ENCODE data around the gene PLXNA2. TPM values are rescaled to one million over a fixed set of nuclear protein-coding genes. Genes with fewer than 3 reads are reported as not detected.

PLXNA2 gene
- total and polyA plus RNA-seq, 9 donors: 17.8 to 43.3 (median 35.1) TPM

DNA sequence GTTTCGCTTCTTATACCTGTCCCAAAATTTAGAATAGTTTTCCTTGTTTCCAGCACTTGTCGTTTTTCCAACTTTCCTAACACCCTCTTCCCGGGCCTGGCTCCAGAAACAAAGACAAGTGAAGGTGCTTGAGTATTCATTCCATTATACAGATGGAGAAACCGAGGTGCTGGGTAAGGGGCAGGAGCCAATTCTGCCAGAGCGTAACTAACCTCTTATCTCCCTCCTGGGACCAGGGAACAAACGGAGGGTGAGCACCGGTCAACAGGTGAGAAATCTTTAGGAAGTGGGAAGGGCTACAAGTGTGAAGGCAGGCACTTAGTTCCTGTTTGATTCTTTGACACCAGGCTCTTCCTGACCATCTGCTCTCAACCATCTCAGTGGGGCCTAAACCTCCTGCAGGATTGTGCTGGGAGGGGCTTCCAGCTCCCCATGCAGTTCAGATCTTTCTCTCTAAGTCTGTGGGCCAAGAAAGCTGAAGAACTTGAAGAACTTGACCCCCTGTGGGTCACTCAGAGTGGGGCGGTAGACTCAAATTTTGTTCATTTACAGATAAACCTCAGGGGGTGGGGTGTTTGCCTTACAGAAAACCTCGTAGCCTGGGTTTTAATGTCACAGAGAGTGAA lies 8.7 kb downstream of the PLXNA2 start:
- Histone ChIP-seq H3K9me3 (replicated peaks; ENCODE audit: control insufficient read depth, low read depth, low read length) (no peaks in the 10 kb centered on the region), H3K36me3 (ENCODE audit: control insufficient read depth, insufficient read depth, low read length) (peaks cover 29% of the 10 kb centered on the region), H3K4me1 (ENCODE audit: control insufficient read depth, insufficient read depth, low read length) (peaks cover 97% of the 10 kb centered on the region), H3K27me3 (ENCODE audit: control insufficient read depth, insufficient read depth, low read length) (peaks cover 3% of the 10 kb centered on the region), H3K27ac (ENCODE audit: low read length) (peak overlapping the region; percentile 86), H3K4me3 (ENCODE audit: low read length) (no peak overlapping the region)
- 43% methylated on average over 1 of the region's 9 CpGs for WGBS (ENCODE audit: insufficient coverage)
- no peak for DNase-seq

DNA sequence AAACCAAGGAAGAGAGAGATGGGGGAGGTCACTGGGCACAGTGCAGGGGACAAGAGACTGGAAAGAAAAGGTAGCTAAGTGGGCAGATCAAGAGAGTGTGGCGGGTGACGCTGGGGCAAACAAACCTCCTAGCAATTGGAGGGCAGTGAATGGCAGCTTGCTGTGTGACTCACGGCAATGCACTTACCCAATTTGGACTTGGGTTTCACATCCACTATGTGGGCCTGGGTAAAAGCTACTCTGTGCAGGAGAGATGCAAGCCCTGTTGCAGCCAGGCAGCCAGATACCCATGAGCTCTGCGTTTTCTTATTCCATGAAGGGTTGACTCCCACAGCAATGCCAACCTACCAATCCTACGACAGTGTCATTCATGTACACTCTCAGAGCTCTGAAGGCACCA lies 9.5 kb downstream of the PLXNA2 start:
- Histone ChIP-seq H3K9me3 (replicated peaks; ENCODE audit: control insufficient read depth, low read depth, low read length) (no peaks in the 10 kb centered on the region), H3K27me3 (ENCODE audit: control insufficient read depth, insufficient read depth, low read length) (peaks cover 3% of the 10 kb centered on the region), H3K36me3 (ENCODE audit: control insufficient read depth, insufficient read depth, low read length) (peaks cover 32% of the 10 kb centered on the region), H3K4me3 (ENCODE audit: low read length) (no peak overlapping the region), H3K4me1 (ENCODE audit: control insufficient read depth, insufficient read depth, low read length) (peaks cover 95% of the 10 kb centered on the region), H3K27ac (ENCODE audit: low read length) (peak overlapping the region; percentile 86)
- 89% methylated on average over 4 of the region's 5 CpGs for WGBS (ENCODE audit: insufficient coverage)
- no peak for DNase-seq

DNA sequence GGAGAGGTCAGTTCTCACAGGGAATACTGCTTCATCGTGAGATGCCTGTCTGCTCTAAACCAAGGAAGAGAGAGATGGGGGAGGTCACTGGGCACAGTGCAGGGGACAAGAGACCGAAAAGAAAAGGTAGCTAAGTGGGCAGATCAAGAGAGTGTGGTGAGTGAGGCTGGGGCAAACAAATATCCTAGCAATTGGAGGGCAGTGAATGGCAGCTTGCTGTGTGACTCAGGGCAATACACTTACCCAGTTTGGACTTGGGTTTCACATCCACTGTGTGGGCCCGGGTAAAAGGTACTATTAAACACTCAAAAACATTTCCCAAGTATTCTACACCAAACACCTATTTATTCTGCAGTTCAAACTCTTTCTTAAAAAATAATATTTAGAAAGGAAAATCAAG lies 10.2 kb downstream of the PLXNA2 start:
- Histone ChIP-seq H3K36me3 (ENCODE audit: control insufficient read depth, insufficient read depth, low read length) (peaks cover 33% of the 10 kb centered on the region), H3K9me3 (replicated peaks; ENCODE audit: control insufficient read depth, low read depth, low read length) (no peaks in the 10 kb centered on the region), H3K4me3 (ENCODE audit: low read length) (no peak overlapping the region), H3K27ac (ENCODE audit: low read length) (peak overlapping the region; percentile 86), H3K27me3 (ENCODE audit: control insufficient read depth, insufficient read depth, low read length) (no peaks in the 10 kb centered on the region), H3K4me1 (ENCODE audit: control insufficient read depth, insufficient read depth, low read length) (peaks cover 88% of the 10 kb centered on the region)
- 33% methylated on average over 2 of the region's 3 CpGs for WGBS (ENCODE audit: insufficient coverage)
- DNase-seq: no peak

DNA sequence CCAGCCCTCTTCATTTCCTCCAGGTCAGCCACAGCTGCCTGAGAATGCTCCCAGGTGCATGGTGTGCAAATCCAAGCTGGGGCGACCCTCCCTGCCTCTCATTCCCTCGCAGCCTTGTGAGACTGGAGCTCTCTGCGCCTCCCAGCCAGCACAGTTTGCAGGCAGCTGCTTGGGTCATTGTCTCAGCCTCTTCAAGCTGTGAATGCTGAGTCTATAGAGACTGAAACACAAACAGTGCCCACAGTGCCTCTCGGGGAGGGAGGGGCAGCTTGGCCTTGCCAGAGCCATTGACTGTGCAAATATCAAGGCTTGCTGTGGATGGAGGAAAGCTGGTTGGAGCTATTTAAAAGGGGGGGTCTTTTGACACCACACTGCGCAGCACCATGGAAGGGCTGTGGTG lies 10.6 kb downstream of the PLXNA2 start:
- no peaks in the 10 kb centered on the region for H3K9me3 ChIP-seq (replicated peaks; ENCODE audit: control insufficient read depth, low read depth, low read length)
- no peak overlapping the region for H3K4me3 ChIP-seq (ENCODE audit: low read length)
- H3K4me1 ChIP-seq (ENCODE audit: control insufficient read depth, insufficient read depth, low read length): peaks cover 88% of the 10 kb centered on the region
- H3K27me3 ChIP-seq (ENCODE audit: control insufficient read depth, insufficient read depth, low read length): no peaks in the 10 kb centered on the region
- peaks cover 35% of the 10 kb centered on the region for H3K36me3 ChIP-seq (ENCODE audit: control insufficient read depth, insufficient read depth, low read length)
- H3K27ac ChIP-seq (ENCODE audit: low read length): peak overlapping the region; percentile 86
- peak; percentile 85 for DNase-seq
- 54% methylated on average over 3 of the region's 5 CpGs for WGBS (ENCODE audit: insufficient coverage)

DNA sequence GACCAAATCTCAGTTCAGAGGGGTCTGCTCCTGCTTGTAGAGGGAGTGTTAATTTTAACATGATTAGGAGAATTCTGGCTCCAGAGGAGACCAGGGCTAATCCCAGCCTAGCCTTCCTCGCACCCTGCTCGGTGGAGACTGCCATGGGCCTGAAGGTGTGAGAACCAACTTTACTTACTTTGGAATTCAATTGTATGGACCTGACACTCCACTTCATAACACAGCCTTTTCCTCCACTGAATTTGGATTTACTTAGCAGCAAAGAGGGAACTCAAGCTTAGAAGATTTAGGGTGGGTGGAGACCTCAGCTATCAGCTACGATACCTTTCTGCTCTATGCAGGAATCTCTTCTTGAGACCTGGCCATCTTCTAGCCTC lies 11.5 kb downstream of the PLXNA2 start:
- H3K27ac ChIP-seq (ENCODE audit: low read length): peak overlapping the region; percentile 86
- H3K27me3 ChIP-seq (ENCODE audit: control insufficient read depth, insufficient read depth, low read length): no peaks in the 10 kb centered on the region
- H3K4me1 ChIP-seq (ENCODE audit: control insufficient read depth, insufficient read depth, low read length): peaks cover 90% of the 10 kb centered on the region
- no peaks in the 10 kb centered on the region for H3K9me3 ChIP-seq (replicated peaks; ENCODE audit: control insufficient read depth, low read depth, low read length)
- no peak overlapping the region for H3K4me3 ChIP-seq (ENCODE audit: low read length)
- DNase-seq: no peak
- H3K36me3 ChIP-seq (ENCODE audit: control insufficient read depth, insufficient read depth, low read length): peaks cover 32% of the 10 kb centered on the region
- 67% methylated on average over 2 of the region's 3 CpGs for WGBS (ENCODE audit: insufficient coverage)

DNA sequence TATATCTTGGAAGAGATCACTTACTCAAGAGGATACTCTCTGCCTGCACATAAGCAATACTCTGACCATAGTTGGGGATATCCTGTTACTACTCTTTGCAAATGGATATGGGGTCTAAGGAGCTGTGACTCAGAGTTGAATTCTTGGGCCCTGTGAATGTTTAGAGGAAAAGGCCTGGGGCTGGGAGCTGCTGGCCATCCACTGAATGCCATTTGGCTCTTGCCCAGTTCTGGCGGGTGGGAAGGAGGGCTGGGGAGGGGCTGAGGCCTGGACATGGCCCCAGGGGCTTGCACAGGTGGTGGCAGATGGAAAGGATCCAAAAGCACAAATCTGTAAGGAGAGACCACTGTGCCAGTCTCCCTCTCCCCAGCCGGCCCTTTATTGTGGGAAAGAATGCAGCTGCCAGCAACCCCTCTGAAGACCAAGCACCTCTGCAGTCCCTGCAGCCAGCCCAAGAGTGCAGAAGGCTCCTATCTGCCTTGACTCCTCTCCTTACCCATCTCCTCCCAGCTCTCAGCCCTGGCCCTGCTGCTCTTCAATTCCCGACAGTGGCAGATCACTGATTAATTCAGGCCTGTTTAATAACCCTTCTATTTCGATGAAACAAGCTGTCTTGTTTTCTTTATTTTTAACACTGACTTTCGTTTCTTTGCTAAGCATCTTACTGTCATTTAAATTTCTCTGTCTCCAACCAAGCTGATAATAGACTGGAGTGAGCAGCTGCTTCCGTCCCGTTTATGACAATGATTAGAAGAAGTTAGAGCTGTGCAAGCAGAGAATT lies 12.1 kb downstream of the PLXNA2 start:
- Histone ChIP-seq H3K36me3 (ENCODE audit: control insufficient read depth, insufficient read depth, low read length) (peaks cover 29% of the 10 kb centered on the region), H3K27ac (ENCODE audit: low read length) (peak overlapping the region; percentile 86), H3K9me3 (replicated peaks; ENCODE audit: control insufficient read depth, low read depth, low read length) (no peaks in the 10 kb centered on the region), H3K4me3 (ENCODE audit: low read length) (no peak overlapping the region), H3K27me3 (ENCODE audit: control insufficient read depth, insufficient read depth, low read length) (no peaks in the 10 kb centered on the region), H3K4me1 (ENCODE audit: control insufficient read depth, insufficient read depth, low read length) (peaks cover 89% of the 10 kb centered on the region)
- WGBS (ENCODE audit: insufficient coverage): 25% methylated on average over 3 of the region's 7 CpGs
- peak; percentile 70 for DNase-seq

DNA sequence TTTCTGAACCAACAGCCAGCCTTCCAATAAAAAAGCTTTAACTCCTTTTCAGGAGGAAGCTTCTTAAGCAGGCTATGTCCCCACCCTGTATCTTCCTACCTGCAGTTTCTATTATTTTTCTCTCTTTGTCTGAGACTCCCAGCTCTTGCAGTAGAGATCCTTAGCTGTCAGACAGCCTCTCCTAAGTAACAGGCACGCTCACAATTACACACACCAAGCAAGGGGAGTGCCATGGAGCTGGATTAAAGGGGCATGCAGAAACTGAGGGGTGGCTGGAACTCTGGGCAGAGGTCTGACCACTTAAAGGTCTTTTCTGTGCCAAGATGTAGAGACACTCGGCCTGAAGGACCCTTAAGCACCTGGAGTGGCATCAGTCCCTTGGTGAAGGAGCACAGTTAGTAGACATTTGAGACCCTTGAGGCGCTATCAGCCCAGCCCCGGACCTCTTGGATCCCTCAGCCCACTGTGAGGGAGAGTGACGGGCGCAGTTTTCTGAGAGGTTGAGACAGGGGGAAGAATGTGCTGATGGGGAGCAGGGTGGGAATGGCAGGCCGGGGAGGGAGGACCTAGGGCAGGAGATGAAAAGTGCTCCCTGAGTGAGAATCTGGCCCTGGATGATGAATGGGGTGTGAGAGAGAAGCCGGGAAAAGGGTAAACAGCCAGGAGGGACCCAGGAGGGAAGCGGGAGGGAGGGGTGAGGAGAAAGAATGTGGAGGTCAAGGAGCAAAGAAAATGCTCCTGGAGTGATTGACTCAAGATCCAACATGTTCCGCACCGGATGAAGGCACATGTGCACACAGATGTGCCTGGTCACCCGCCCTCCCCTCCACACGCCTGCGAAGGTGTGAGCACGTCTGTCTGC lies 13.3 kb downstream of the PLXNA2 start:
- Histone ChIP-seq H3K27me3 (ENCODE audit: control insufficient read depth, insufficient read depth, low read length) (no peaks in the 10 kb centered on the region), H3K27ac (ENCODE audit: low read length) (peak overlapping the region; percentile 7), H3K4me3 (ENCODE audit: low read length) (no peak overlapping the region), H3K4me1 (ENCODE audit: control insufficient read depth, insufficient read depth, low read length) (peaks cover 88% of the 10 kb centered on the region), H3K9me3 (replicated peaks; ENCODE audit: control insufficient read depth, low read depth, low read length) (no peaks in the 10 kb centered on the region), H3K36me3 (ENCODE audit: control insufficient read depth, insufficient read depth, low read length) (peaks cover 23% of the 10 kb centered on the region)
- WGBS (ENCODE audit: insufficient coverage): 41% methylated on average over 8 of the region's 15 CpGs
- no peak for DNase-seq

DNA sequence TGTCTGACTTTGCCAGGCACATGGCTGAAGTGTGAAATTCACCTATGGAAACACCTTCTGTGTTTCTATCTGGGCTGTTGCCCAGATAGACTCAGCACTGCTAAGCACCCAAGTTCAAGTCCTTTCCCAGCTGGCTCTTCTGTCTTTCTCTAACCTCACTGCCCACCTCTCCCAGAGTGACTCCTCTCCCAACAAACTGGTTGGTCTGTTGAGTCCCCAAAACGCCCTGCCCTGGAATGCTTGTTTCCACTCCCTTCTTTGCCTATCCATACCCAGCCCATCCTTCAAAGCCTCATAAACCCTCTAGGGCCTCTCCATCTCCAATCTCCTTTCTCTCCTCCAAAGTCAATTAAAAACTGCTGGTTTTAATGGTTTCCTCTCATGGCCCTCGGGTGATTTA lies 15.6 kb downstream of the PLXNA2 start:
- WGBS (ENCODE audit: insufficient coverage): 78% methylated on average over 2 of the region's 2 CpGs
- peaks cover 78% of the 10 kb centered on the region for H3K4me1 ChIP-seq (ENCODE audit: control insufficient read depth, insufficient read depth, low read length)
- no peak overlapping the region for H3K27ac ChIP-seq (ENCODE audit: low read length)
- H3K4me3 ChIP-seq (ENCODE audit: low read length): no peak overlapping the region
- H3K36me3 ChIP-seq (ENCODE audit: control insufficient read depth, insufficient read depth, low read length): peaks cover 27% of the 10 kb centered on the region
- no peak for DNase-seq
- H3K27me3 ChIP-seq (ENCODE audit: control insufficient read depth, insufficient read depth, low read length): no peaks in the 10 kb centered on the region
- no peaks in the 10 kb centered on the region for H3K9me3 ChIP-seq (replicated peaks; ENCODE audit: control insufficient read depth, low read depth, low read length)

DNA sequence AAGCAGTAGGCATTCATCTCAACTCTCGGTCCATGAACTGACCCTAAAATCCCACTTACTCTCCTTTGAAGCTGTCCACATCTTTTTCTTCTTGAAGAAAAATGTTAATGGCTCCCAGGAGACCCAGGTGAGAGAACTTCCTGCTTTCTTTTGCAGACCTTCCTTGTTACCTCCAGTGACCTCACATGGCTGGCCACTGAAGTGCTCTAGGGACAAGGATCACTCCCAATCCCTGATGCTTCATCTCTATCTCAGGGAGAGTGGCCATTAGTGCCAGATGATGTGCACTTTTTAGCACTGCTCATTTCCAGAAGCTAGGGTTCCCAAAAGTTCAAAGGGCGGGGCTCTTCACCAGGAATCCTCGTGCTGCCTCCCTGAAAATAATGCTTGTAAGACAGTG lies 16.2 kb downstream of the PLXNA2 start:
- DNase-seq: no peak
- Histone ChIP-seq H3K36me3 (ENCODE audit: control insufficient read depth, insufficient read depth, low read length) (peaks cover 27% of the 10 kb centered on the region), H3K9me3 (replicated peaks; ENCODE audit: control insufficient read depth, low read depth, low read length) (no peaks in the 10 kb centered on the region), H3K4me1 (ENCODE audit: control insufficient read depth, insufficient read depth, low read length) (peaks cover 78% of the 10 kb centered on the region), H3K27me3 (ENCODE audit: control insufficient read depth, insufficient read depth, low read length) (no peaks in the 10 kb centered on the region), H3K27ac (ENCODE audit: low read length) (no peak overlapping the region), H3K4me3 (ENCODE audit: low read length) (no peak overlapping the region)
- 83% methylated on average over 2 of the region's 3 CpGs for WGBS (ENCODE audit: insufficient coverage)

DNA sequence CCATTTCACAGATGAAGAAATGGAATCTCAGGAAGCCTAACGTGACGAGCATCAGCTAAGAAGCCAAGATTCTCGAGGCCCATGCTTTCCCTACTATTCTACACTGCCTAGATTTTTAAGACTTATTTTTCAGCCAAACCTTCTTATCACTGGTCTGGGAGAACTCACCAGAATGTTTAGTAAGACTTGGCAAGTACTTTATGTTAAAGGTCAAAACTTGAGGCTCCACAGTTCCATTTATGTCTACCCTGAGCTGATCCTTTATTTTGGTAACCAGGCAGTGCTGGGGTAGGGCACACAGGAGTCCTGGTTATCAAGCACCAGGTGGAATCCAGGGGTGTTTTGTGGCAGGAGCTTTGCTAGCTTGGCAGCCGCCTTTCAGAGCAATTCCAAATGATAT lies 16.8 kb downstream of the PLXNA2 start:
- H3K27ac ChIP-seq (ENCODE audit: low read length): no peak overlapping the region

More for the DNA sequence above, 16.8 kb downstream of the PLXNA2 start:
- Histone ChIP-seq H3K27me3 (ENCODE audit: control insufficient read depth, insufficient read depth, low read length) (no peaks in the 10 kb centered on the region), H3K4me1 (ENCODE audit: control insufficient read depth, insufficient read depth, low read length) (peaks cover 78% of the 10 kb centered on the region), H3K36me3 (ENCODE audit: control insufficient read depth, insufficient read depth, low read length) (peaks cover 27% of the 10 kb centered on the region), H3K9me3 (replicated peaks; ENCODE audit: control insufficient read depth, low read depth, low read length) (no peaks in the 10 kb centered on the region), H3K4me3 (ENCODE audit: low read length) (no peak overlapping the region)
- no CpG with 5 or more reads among the region's 4 CpGs for WGBS (ENCODE audit: insufficient coverage)
- DNase-seq: no peak

Data from muscle of leg (tissue), 11 donors.